Hematopoietic multipotent progenitor cell treated with erythropoietin and hydrocortisone succinate and interleukin-3 and kit ligand, for 8 days (in vitro differentiated cells): Measurements from ENCODE around the gene MS4A12.
"Not testable (repeated sequence)": the region's sequence is repeated elsewhere in the genome, so short reads cannot be mapped to it uniquely, and the experiment has no call there.

ENCODE experiments used
- DNase-seq: peaks from one replicate; pipeline ENCODE4 v3.0.0-alpha.2; 2015

MS4A12 gene

GRCh38 chr11:60492488-60493009 lies at the start of gene MS4A12:
TSS of gene MS4A12 (plus strand) at chr11:60492778. CDS start at chr11:60497319, 4,541 bp downstream.
- DNase-seq = no peak

- no peak for DNase-seq
Measured at GRCh38 chr11:60447070-60447469, 45.5 kb upstream of the MS4A12 start.

GRCh38 chr11:60447846-60448245 lies 44.7 kb upstream of the MS4A12 start:
- DNase-seq = no peak

GRCh38 chr11:60451185-60451584 lies 41.4 kb upstream of the MS4A12 start:
- DNase-seq = not testable (repeated sequence)

GRCh38 chr11:60454212-60454611 lies 38.4 kb upstream of the MS4A12 start:
- DNase-seq = no peak

GRCh38 chr11:60455531-60456042 lies 37.0 kb upstream of the MS4A12 start, which contains the start of gene MS4A1:
TSS of gene MS4A1 (plus strand) at chr11:60455847. CDS start at chr11:60462375, 6,528 bp downstream.
- DNase-seq = no peak

GRCh38 chr11:60457576-60457975 lies 35.0 kb upstream of the MS4A12 start:
- DNase-seq = no peak

- no peak for DNase-seq
Measured at GRCh38 chr11:60459345-60459744, 33.2 kb upstream of the MS4A12 start.

- no peak for DNase-seq
Measured at GRCh38 chr11:60468829-60469228, 23.7 kb upstream of the MS4A12 start.

- no peak for DNase-seq
Measured at GRCh38 chr11:60469723-60470122, 22.9 kb upstream of the MS4A12 start.

- DNase-seq = no peak
Measured at GRCh38 chr11:60477035-60477445, 15.5 kb upstream of the MS4A12 start.

GRCh38 chr11:60482361-60482760 lies 10.2 kb upstream of the MS4A12 start:
- DNase-seq = peak; percentile 5

- DNase-seq = no peak
Measured at GRCh38 chr11:60485987-60486386, 6.6 kb upstream of the MS4A12 start.

- DNase-seq = no peak
Measured at GRCh38 chr11:60493454-60493853, 876 bp downstream of the MS4A12 start.

GRCh38 chr11:60498399-60498798 lies 5.8 kb downstream of the MS4A12 start:
- no peak for DNase-seq

- no peak for DNase-seq
Measured at GRCh38 chr11:60498853-60499252, 6.3 kb downstream of the MS4A12 start.

- no peak for DNase-seq
Measured at GRCh38 chr11:60500276-60500910, 7.8 kb downstream of the MS4A12 start.

- no peak for DNase-seq
Measured at GRCh38 chr11:60502221-60502775, 9.7 kb downstream of the MS4A12 start.

- DNase-seq = peak; percentile 16
Measured at GRCh38 chr11:60504219-60504905, 11.8 kb downstream of the MS4A12 start.

- DNase-seq = not testable (repeated sequence)
Measured at GRCh38 chr11:60509609-60510008, 17.0 kb downstream of the MS4A12 start.

GRCh38 chr11:60510209-60510608 lies 17.6 kb downstream of the MS4A12 start:
- DNase-seq = not testable (repeated sequence)

- no peak for DNase-seq
Measured at GRCh38 chr11:60511393-60511792, 18.8 kb downstream of the MS4A12 start.

GRCh38 chr11:60512651-60513225 lies 20.2 kb downstream of the MS4A12 start:
- DNase-seq = no peak
